GM12875 (cell line): Measurements from ENCODE around the gene HOXA1.

Experiments
- H3K4me3 ChIP-seq: one replicate; pipeline ENCODE4 v1.5.1; 2011; ENCODE audit warnings: low read depth, low read length, control low read depth
- TF ChIP-seq, protein P1 (sequence below): IDR thresholded peaks from 2 replicates; pipeline ENCODE4 v1.5.1; 2011; ENCODE audit warnings: low read depth, mild to moderate bottlenecking, control low read depth, inconsistent platforms, low read length, moderate library complexity, borderline replicate concordance; ENCODE audit not compliant: insufficient read depth

HOXA1 gene

DNA sequence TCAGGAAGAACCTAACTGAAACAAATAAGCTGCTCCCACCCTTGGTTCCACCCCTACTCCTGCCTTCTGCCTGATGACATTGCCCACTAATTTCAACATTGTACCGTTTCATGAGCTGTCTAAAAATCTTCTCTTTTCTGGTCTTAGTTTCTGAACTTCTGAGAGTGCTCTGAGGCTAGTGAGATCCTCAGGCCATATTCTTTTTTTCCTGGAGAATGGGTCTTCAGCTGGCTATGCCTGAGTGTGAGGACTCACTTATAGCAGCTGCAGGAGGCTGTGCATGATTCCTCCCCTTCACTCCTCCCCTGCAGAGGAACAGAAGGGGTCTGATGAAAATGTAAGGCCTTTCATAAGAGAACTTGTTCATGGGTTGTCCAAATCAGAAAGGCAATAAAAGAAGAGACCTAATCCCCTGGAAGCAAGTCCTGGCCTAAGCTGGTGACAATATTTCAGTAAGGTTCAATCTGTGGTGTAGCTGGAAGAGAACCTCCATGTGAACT lies 23.7 kb upstream of the HOXA1 start:
- H3K4me3 ChIP-seq = no peak overlapping the region
- TF ChIP-seq, protein P1, sequence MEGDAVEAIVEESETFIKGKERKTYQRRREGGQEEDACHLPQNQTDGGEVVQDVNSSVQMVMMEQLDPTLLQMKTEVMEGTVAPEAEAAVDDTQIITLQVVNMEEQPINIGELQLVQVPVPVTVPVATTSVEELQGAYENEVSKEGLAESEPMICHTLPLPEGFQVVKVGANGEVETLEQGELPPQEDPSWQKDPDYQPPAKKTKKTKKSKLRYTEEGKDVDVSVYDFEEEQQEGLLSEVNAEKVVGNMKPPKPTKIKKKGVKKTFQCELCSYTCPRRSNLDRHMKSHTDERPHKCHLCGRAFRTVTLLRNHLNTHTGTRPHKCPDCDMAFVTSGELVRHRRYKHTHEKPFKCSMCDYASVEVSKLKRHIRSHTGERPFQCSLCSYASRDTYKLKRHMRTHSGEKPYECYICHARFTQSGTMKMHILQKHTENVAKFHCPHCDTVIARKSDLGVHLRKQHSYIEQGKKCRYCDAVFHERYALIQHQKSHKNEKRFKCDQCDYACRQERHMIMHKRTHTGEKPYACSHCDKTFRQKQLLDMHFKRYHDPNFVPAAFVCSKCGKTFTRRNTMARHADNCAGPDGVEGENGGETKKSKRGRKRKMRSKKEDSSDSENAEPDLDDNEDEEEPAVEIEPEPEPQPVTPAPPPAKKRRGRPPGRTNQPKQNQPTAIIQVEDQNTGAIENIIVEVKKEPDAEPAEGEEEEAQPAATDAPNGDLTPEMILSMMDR = no peak

DNA sequence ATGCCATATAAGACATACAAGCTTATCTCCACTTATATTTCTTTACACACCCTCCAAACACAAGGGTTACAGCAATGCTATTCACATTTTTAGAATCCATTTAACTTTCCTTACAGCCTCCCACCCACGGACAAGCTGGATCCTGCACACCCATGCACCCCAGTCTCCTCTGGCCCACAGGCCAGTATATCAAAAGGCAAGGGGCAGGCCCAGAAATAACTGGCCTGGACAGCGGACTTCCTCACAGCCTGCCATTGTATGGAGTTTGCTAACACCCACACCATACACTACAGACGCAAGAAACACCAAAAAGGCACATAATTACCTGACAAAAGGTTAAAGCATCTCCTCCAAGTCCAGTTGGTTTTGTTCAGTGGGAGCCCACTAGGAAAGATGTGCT lies 22.8 kb upstream of the HOXA1 start:
- no peak overlapping the region for H3K4me3 ChIP-seq
- TF ChIP-seq, protein P1 = no peak

DNA sequence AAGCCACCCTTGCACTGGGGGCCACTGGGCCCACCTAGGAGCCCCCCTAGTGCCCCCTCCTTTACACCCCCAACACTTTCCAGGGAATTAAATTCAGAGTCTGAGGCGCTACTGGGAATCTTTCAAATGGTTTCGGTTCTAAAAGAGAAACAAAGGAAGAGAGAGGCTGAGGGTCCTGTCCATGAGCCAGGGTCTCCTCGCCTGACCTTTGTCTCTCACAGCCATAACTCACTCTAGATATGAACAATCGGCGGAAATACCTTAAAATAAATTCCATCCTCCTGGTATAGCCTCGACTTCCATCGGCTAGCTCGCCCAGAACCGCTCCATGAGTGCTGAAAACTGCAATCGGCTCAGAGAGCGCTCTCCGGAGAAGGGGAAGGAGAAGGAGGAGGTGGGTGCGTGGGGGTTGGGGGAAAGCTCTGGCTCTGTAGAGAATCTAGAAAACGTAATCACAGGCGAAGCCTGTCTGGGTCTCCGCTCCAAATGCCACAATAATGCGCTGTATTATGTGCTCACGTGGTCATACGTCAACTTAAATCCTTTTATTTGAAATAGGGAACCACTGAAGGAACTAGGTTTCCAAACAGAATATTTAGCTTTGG lies 22.2 kb upstream of the HOXA1 start:
- H3K4me3 ChIP-seq = no peak overlapping the region
- TF ChIP-seq, protein P1 = no peak

DNA sequence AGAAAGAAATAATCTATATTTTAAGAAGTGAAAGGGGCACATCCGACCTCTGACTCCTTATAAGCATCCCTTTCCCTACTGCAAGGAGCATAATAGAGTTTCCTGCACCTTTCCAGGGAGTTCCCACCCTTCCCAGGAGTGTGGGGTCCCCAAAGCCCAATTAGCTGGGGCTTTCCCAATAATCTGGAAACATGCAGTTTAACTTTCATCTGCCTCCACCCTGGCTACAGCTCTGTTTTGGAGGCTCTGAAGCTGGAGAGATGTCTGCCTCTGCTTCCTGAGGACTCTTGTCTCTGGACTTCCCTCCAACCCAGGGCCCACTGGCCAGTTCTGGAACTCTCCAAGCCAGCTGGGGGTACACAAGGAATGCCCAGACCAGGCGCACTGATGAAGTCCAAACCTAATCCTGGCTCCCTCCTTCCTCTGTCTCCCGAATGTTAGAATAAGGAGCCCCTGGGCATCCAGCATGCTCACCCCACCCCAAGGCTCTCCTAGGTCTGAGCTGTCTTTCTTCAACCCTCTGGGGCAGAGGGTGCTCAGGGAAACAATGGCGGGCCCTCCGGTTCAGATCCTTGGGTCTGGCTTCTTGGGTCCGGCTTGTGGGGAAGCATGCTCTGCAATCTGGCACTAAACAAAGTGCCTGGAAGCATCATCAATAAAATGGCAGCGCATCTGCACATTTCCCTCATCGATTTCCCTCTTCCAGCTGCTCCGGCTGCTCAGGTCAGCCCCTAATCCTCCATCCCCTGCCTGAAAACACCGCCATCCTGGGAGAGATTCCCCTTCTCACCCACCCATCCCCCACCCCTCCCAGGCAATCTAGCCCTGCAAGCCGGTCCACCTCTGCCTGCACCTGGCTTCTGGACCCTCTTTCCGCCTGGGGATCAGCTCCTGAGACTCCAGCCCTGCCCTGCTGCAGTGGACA lies 21.4 kb upstream of the HOXA1 start:
- TF ChIP-seq, protein P1 = no peak
- no peak overlapping the region for H3K4me3 ChIP-seq

DNA sequence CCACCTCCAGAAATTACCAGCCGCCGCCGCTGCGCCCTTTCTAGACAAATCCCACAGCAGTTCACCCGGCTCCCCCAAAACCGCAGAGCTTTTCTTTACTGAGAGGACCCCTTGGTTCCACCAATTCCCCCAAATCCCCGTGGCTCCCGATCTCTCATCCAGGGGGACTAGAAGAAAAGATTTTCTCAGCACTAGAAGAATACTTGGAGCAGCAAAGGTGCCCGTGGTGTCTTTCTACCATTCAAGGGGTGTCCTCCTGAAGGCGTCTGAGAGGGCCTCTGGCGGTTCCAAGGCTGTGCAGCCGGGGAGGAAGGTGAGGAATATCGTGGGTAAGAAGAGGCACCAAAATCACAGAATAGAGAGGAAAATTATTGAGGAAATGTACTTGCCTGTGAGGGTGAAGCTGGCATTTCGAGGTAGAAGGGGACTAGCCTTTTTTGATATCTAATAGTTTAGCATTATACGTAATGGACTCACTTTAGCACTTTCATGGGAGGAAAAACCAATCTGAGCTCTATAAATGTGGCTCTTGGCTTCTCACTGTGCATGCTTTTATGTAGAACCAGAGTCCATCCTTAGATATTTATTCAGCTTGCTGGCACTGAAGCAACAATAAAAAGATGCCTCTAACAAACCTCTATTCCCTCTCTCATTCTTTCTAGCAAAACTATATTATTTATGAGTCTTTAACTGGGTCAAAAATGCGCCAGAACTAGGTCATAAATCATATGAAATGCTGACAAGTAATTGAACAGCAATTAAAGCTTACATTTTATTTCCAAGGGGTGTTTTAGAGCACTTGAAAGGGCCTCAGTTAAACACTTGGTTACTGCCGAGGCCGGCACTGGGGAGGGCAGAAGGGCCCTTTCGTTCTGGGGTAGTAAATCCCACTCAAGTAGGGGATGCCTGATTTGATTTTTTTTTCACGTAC lies 20.5 kb upstream of the HOXA1 start:
- H3K4me3 ChIP-seq = no peak overlapping the region
- TF ChIP-seq, protein P1 = no peak

DNA sequence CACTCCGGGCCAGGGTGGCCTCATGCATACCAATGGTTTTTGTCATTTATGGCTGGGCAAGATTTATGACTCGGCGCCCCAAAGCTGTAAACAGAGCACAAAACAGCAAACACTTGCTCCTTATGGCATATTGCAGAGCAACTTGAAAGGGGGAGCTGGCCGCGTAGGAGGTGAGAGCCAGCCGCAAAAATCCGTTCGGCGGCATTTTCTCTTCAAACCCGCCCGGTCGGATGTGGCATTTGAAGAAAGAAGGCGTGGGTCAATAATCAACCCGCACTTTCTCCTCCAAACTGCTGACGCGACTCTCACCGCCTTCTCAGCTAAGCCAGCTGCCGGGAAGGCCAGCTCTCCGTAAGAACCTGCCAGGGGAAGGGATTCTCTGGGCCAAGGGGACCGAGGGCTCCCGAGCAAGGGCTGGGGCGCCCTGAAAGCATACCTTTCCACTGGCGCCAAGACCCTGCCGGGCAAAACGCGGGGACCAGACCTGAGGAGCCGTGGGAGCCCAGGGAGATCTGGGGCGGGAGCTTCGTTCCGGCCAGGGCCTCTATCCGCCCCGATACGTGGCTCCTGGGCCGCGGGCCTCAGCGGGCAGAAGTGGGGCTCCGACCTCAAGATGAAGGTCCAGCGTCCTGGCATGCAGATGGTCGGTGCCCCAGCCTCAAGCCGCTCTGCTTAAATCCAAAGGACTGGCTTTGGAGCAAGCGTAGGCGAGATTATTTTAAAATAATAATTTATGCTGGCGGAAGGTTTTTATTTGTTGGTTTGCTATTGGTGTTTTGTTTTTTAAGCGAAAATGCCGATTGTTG lies 19.6 kb upstream of the HOXA1 start:
- H3K4me3 ChIP-seq = no peak overlapping the region
- TF ChIP-seq, protein P1 = no peak
